IMR-90 (cell line): ENCODE data around the gene CDK5RAP2. TPM values are rescaled to one million over a fixed set of nuclear protein-coding genes. Genes with fewer than 3 reads are reported as not detected.
A peak's percentile ranks its signal among the peaks of the same experiment; 100 is the strongest.

Experiments
- ATAC-seq: fragments of 200-7000 bp; cut with Tn5 transposase; 2 replicates; pipeline ENCODE4 v1.9.1; 2020; ENCODE audit warnings: low read depth, mild to moderate bottlenecking, moderate library complexity
- BruUV-seq: library from RNA; stranded (reverse); fragments of 400-500 nt; replicated peaks from 2 replicates; lab custom pipeline; 2021; lab: Mats Ljungman, UMichigan
- CTCF ChIA-PET: fragments of 300-600 bp; formaldehyde crosslinking; extraction: SDS; loops from one replicate; lab custom pipeline; 2021; ENCODE audit warnings: antibody characterized with exemption; lab: Yijun Ruan, JAX
- POLR2A ChIA-PET: fragments of 300-600 bp; sonication (Branson Sonifier 250); formaldehyde crosslinking; loops from one replicate; lab custom pipeline; 2022; ENCODE audit warnings: antibody characterized with exemption; ENCODE audit not compliant: unreplicated experiment; lab: Charles Lee
- DNase-seq: peaks from one replicate; pipeline ENCODE4 v3.0.0; 2013
- H2AFZ ChIP-seq: replicated peaks from 2 replicates; pipeline ENCODE3; 2013; ENCODE audit warnings: low read length, mild to moderate bottlenecking; ENCODE audit not compliant: poor library complexity
- H2AK5ac ChIP-seq: 2 replicates; pipeline ENCODE4 v1.6.1; 2013; ENCODE audit warnings: low read depth, low read length, inconsistent platforms
- H2AK9ac ChIP-seq: replicated peaks from 2 replicates; pipeline ENCODE3; 2013; ENCODE audit warnings: mild to moderate bottlenecking, low read depth, low read length, moderate library complexity; ENCODE audit not compliant: poor library complexity
- H2BK120ac ChIP-seq: 2 replicates; pipeline ENCODE4 v1.6.1; 2013; ENCODE audit warnings: low read depth, low read length, inconsistent platforms
- H2BK15ac ChIP-seq: 3 replicates; pipeline ENCODE4 v1.6.1; 2013; ENCODE audit warnings: low read depth, low read length, inconsistent platforms
- H2BK20ac ChIP-seq: 2 replicates; pipeline ENCODE4 v1.6.1; 2013; ENCODE audit warnings: low read depth, mild to moderate bottlenecking, inconsistent platforms, low read length, moderate library complexity
- H2BK5ac ChIP-seq: 2 replicates; pipeline ENCODE4 v1.6.1; 2013; ENCODE audit warnings: mild to moderate bottlenecking, low read depth, low read length, inconsistent platforms; ENCODE audit not compliant: poor library complexity, severe bottlenecking
- H3K14ac ChIP-seq: replicated peaks from 2 replicates; pipeline ENCODE4 v1.6.1; 2013; ENCODE audit warnings: low read depth, low read length, inconsistent platforms
- H3K18ac ChIP-seq: 2 replicates; pipeline ENCODE4 v1.6.1; 2013; ENCODE audit warnings: low read depth, low read length, control low read depth
- H3K23ac ChIP-seq: 2 replicates; pipeline ENCODE4 v1.6.1; 2013; ENCODE audit warnings: low read depth, low read length, inconsistent platforms
- H3K27ac ChIP-seq: 2 replicates; pipeline ENCODE4 v1.5.1; 2013; ENCODE audit warnings: mild to moderate bottlenecking, control low read depth, low read length; ENCODE audit not compliant: insufficient read depth
- H3K27me3 ChIP-seq: 2 replicates; pipeline ENCODE4 v1.6.1; 2013; ENCODE audit warnings: low read length; ENCODE audit not compliant: control insufficient read depth, insufficient read depth
- H3K36me3 ChIP-seq: 2 replicates; pipeline ENCODE4 v1.6.1; 2013; ENCODE audit warnings: low read length, mixed read lengths; ENCODE audit not compliant: control insufficient read depth, insufficient read depth
- H3K4ac ChIP-seq: 2 replicates; pipeline ENCODE4 v1.6.1; 2013; ENCODE audit warnings: low read depth, low read length, inconsistent platforms
- H3K4me1 ChIP-seq: 2 replicates; pipeline ENCODE4 v1.6.1; 2013; ENCODE audit warnings: low read length, mixed read lengths; ENCODE audit not compliant: control insufficient read depth, insufficient read depth
- H3K4me2 ChIP-seq: 2 replicates; pipeline ENCODE4 v1.6.1; 2013; ENCODE audit warnings: low read depth, mild to moderate bottlenecking, control low read depth, low read length, moderate library complexity
- H3K4me3 ChIP-seq: 2 replicates; pipeline ENCODE4 v1.5.1; 2013; ENCODE audit warnings: low read depth, mild to moderate bottlenecking, control low read depth, low read length, moderate library complexity; ENCODE audit not compliant: insufficient read depth
- H3K56ac ChIP-seq: 2 replicates; pipeline ENCODE4 v1.6.1; 2013; ENCODE audit warnings: low read length, inconsistent platforms; ENCODE audit not compliant: insufficient read depth; ENCODE audit errors: extremely low read depth
- H3K79me1 ChIP-seq, 2 experiments: 2 replicates each; pipeline ENCODE4 v1.6.1; 2013; ENCODE audit warnings: low read length in 2 of 2, inconsistent platforms in 1 of 2, low read depth in 1 of 2
- H3K9ac ChIP-seq: 2 replicates; pipeline ENCODE4 v1.6.1; 2013; ENCODE audit warnings: low read depth, low read length, control low read depth
- H3K9me1 ChIP-seq: 2 replicates; pipeline ENCODE4 v1.6.1; 2013; ENCODE audit warnings: low read length, inconsistent platforms; ENCODE audit not compliant: insufficient read depth
- H3K9me3 ChIP-seq: 2 replicates; pipeline ENCODE4 v1.6.1; 2013; ENCODE audit warnings: low read length; ENCODE audit not compliant: control insufficient read depth, insufficient read depth
- H4K20me1 ChIP-seq: 2 replicates; pipeline ENCODE4 v1.6.1; 2013; ENCODE audit warnings: low read length, inconsistent platforms; ENCODE audit not compliant: insufficient read depth
- H4K5ac ChIP-seq: 2 replicates; pipeline ENCODE4 v1.6.1; 2013; ENCODE audit warnings: mild to moderate bottlenecking, low read depth, low read length, control low read depth
- H4K8ac ChIP-seq, 2 experiments: 2 replicates each; pipeline ENCODE4 v1.6.1; 2013; ENCODE audit warnings: low read depth in 2 of 2, low read length in 2 of 2, control low read depth in 1 of 2, inconsistent platforms in 1 of 2
- H4K91ac ChIP-seq: 2 replicates; pipeline ENCODE4 v1.6.1; 2013; ENCODE audit warnings: low read depth, low read length, inconsistent platforms; ENCODE audit not compliant: insufficient read depth
- CHD1 ChIP-seq: IDR thresholded peaks from 2 replicates; pipeline ENCODE4 v1.6.1; 2012; ENCODE audit warnings: low read depth, low read length, improper control_type of control experiment
- RFX5 ChIP-seq: IDR thresholded peaks from 2 replicates; pipeline ENCODE4 v1.8.0; 2012; ENCODE audit warnings: low read depth, mild to moderate bottlenecking, low read length, moderate library complexity
- SMC3 ChIP-seq: fragments of 150-350 bp; IDR thresholded peaks from 2 replicates; pipeline ENCODE4 v1.6.1; 2016; ENCODE audit warnings: low read depth, mild to moderate bottlenecking, antibody characterized with exemption, low read length, moderate library complexity
- WGBS, 2 experiments: methylation state at CpG; one replicate each; pipeline versions ENCODE4 v1.1.5 to v1.1.7; 2013; ENCODE audit warnings: missing lambda C conversion rate in 2 of 2; ENCODE audit not compliant: insufficient read length in 1 of 2; ENCODE audit errors: extremely low coverage in 2 of 2; 5-methylcytosine and 5-hydroxymethylcytosine counted together
- dilution Hi-C: fragments of 300-500 bp; cut with HindIII; formaldehyde crosslinking; loops from one replicate; pipeline ENCODE4 v1.14.3; 2018; ENCODE audit warnings: low sequenced_read_pairs; ENCODE audit not compliant: unreplicated experiment
- in situ Hi-C: fragments of 300-500 bp; cut with MboI; formaldehyde crosslinking; loops from 3 replicates; pipeline ENCODE4 v1.14.3; 2019; ENCODE audit warnings: low sequenced_read_pairs, inconsistent platforms, mixed read lengths
- intact Hi-C: fragments of 100-400 bp; cut with micrococcal nuclease; formaldehyde crosslinking; loops from 2 replicates; pipeline ENCODE4 v1.10.0; 2022
- polyA plus RNA-seq, 3 experiments: library from polyadenylated mRNA; depleted of rRNA; stranded (reverse); fragments of >200 nt; gene quantifications; 2 replicates each; pipeline ENCODE4 v1.2.3, GENCODE V29; 2012; ENCODE audit warnings: low replicate concordance in 1 of 3
- total RNA-seq: library from RNA; depleted of rRNA; stranded (reverse); fragments of >200 nt; gene quantifications from 2 replicates; pipeline ENCODE4 v1.2.3, GENCODE V29; 2012

CDK5RAP2 gene
- total and polyA plus RNA-seq, 2 of the 4 experiments (the other 2 are of a cell fraction): 29.5 to 31.7 TPM

DNA sequence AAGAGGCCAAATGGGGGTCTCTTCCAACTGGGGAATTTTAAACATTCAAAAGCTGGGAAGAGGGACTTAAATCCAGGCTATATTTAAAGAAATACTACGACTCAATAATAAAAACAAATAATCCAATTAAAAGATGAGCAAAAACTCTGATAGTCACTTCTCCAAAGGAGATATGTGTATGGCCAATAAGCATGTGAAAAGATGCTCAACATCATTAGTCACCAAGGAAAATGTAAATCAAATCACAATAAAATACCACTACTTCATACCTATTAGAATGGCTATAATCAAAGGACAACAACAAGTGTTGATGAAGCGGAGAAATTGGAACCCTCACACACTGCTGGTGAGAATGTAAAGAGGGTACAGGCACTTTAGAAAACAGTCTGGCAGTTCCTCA is 130.4 kb downstream of the CDK5RAP2 start:
- Histone ChIP-seq H3K27ac (no peak overlapping the region), H3K14ac (no peak overlapping the region), H2AK9ac (no peak overlapping the region), H3K4me2 (no peak overlapping the region), H2BK15ac (no peak overlapping the region), H3K9me1 (peaks cover 9% of the 10 kb centered on the region; the same call in 1 of the 2 replicates), H2BK120ac (no peak overlapping the region), H3K36me3 (peaks cover 2% of the 10 kb centered on the region; the same call in 1 of the 2 replicates), H4K91ac (no peak overlapping the region), H2BK20ac (no peak overlapping the region), H4K5ac (no peak overlapping the region), H2AFZ (no peak overlapping the region), H2AK5ac (no peak overlapping the region), H3K4me1 (peaks cover 2% of the 10 kb centered on the region), H2BK5ac (no peak overlapping the region), H3K79me1 (peaks cover 11 to 17% of the 10 kb centered on the region in 2 experiments), H4K8ac (no peak overlapping the region), H3K9ac (no peak overlapping the region), H3K9me3 (no peaks in the 10 kb centered on the region), H3K4me3 (no peak overlapping the region), H3K23ac (no peak overlapping the region), H3K18ac (no peak overlapping the region), H3K27me3 (no peaks in the 10 kb centered on the region), H3K4ac (no peak overlapping the region), H4K20me1 (no peaks in the 10 kb centered on the region), H3K56ac (no peak overlapping the region)
- dilution Hi-C loops: no loop called here
- BruUV-seq: no TSS peak
- no peak; the same call in 1 of the 2 replicates for ATAC-seq
- DNase-seq: no peak
- TF ChIP-seq CHD1: no peak
- peak; percentile 80 for TF ChIP-seq RFX5
- TF ChIP-seq SMC3: no peak
- ChIA-PET CTCF (no interaction called here), POLR2A (no interaction called here)
- in situ Hi-C loops: no loop called here
- intact Hi-C loops: no loop called here
- no CpG with 5 or more reads among the region's 2 CpGs for WGBS, 2 experiments
